ENCODE measurements around the gene NFATC1.
"Not testable (repeated sequence)": the region's sequence is repeated elsewhere in the genome, so short reads cannot be mapped to it uniquely, and the experiment has no call there.

NFATC1 gene

GRCh38 chr18:79373736-79374135, 22.0 kb upstream of the NFATC1 start:
- no peak for DNase-seq
- in situ Hi-C loops (cut with HindIII; ENCODE audit: low pct_ligation_motif_present, low pct_unique_long_range_greater_than_20kb, low sequenced_read_pairs): no loop called here

- no peak for DNase-seq
- in situ Hi-C loops (cut with HindIII; ENCODE audit: low pct_ligation_motif_present, low pct_unique_long_range_greater_than_20kb, low sequenced_read_pairs): no loop called here
Observed at GRCh38 chr18:79374408-79375171, 21.1 kb upstream of the NFATC1 start.

GRCh38 chr18:79375441-79376154, 20.1 kb upstream of the NFATC1 start:
- in situ Hi-C loops (cut with HindIII; ENCODE audit: low pct_ligation_motif_present, low pct_unique_long_range_greater_than_20kb, low sequenced_read_pairs): no loop called here
- no peak for DNase-seq

GRCh38 chr18:79376661-79377060, 19.1 kb upstream of the NFATC1 start:
- in situ Hi-C loops (cut with HindIII; ENCODE audit: low pct_ligation_motif_present, low pct_unique_long_range_greater_than_20kb, low sequenced_read_pairs); DNase-seq: not testable (repeated sequence)

- in situ Hi-C loops (cut with HindIII; ENCODE audit: low pct_ligation_motif_present, low pct_unique_long_range_greater_than_20kb, low sequenced_read_pairs): no loop called here
- no peak for DNase-seq
Observed at GRCh38 chr18:79377187-79377891, 18.4 kb upstream of the NFATC1 start.

GRCh38 chr18:79378536-79379250, 17.0 kb upstream of the NFATC1 start:
- DNase-seq: no peak
- in situ Hi-C loops (cut with HindIII; ENCODE audit: low pct_ligation_motif_present, low pct_unique_long_range_greater_than_20kb, low sequenced_read_pairs): no loop called here

GRCh38 chr18:79379251-79379905, 16.4 kb upstream of the NFATC1 start:
- in situ Hi-C loops (cut with HindIII; ENCODE audit: low pct_ligation_motif_present, low pct_unique_long_range_greater_than_20kb, low sequenced_read_pairs): no loop called here
- DNase-seq: no peak

GRCh38 chr18:79379931-79380815, 15.6 kb upstream of the NFATC1 start:
- in situ Hi-C loops (cut with HindIII; ENCODE audit: low pct_ligation_motif_present, low pct_unique_long_range_greater_than_20kb, low sequenced_read_pairs): no loop called here
- no peak for DNase-seq

GRCh38 chr18:79380816-79381806, 14.6 kb upstream of the NFATC1 start:
- DNase-seq: peak; percentile 43
- in situ Hi-C loops (cut with HindIII; ENCODE audit: low pct_ligation_motif_present, low pct_unique_long_range_greater_than_20kb, low sequenced_read_pairs): no loop called here

- no peak for DNase-seq
- in situ Hi-C loops (cut with HindIII; ENCODE audit: low pct_ligation_motif_present, low pct_unique_long_range_greater_than_20kb, low sequenced_read_pairs): no loop called here
Observed at GRCh38 chr18:79381811-79382311, 13.9 kb upstream of the NFATC1 start.

GRCh38 chr18:79382681-79383387, 12.9 kb upstream of the NFATC1 start:
- DNase-seq: no peak
- in situ Hi-C loops (cut with HindIII; ENCODE audit: low pct_ligation_motif_present, low pct_unique_long_range_greater_than_20kb, low sequenced_read_pairs): no loop called here

GRCh38 chr18:79383388-79384056, 12.2 kb upstream of the NFATC1 start:
- in situ Hi-C loops (cut with HindIII; ENCODE audit: low pct_ligation_motif_present, low pct_unique_long_range_greater_than_20kb, low sequenced_read_pairs): no loop called here
- DNase-seq: no peak

- no peak for DNase-seq
- in situ Hi-C loops (cut with HindIII; ENCODE audit: low pct_ligation_motif_present, low pct_unique_long_range_greater_than_20kb, low sequenced_read_pairs): no loop called here
Observed at GRCh38 chr18:79384151-79384807, 11.5 kb upstream of the NFATC1 start.

GRCh38 chr18:79384834-79385233, 10.9 kb upstream of the NFATC1 start:
- no peak for DNase-seq
- in situ Hi-C loops (cut with HindIII; ENCODE audit: low pct_ligation_motif_present, low pct_unique_long_range_greater_than_20kb, low sequenced_read_pairs): no loop called here

GRCh38 chr18:79385326-79385707, 10.4 kb upstream of the NFATC1 start:
- in situ Hi-C loops (cut with HindIII; ENCODE audit: low pct_ligation_motif_present, low pct_unique_long_range_greater_than_20kb, low sequenced_read_pairs): no loop called here
- no peak for DNase-seq

Measured in ACHN (cell line).